CD14-positive monocyte (primary cell): ENCODE results near the gene PUS1. TPM values are rescaled to one million over a fixed set of nuclear protein-coding genes. Genes with fewer than 3 reads are reported as not detected.

Experiments used
- DNase-seq, 3 donors: peaks; one replicate each; pipeline ENCODE4 v3.0.0-alpha.2; 2011 to 2022
- H2AFZ ChIP-seq: 2 replicates; pipeline ENCODE4 v1.6.0; 2012; ENCODE audit warnings: mild to moderate bottlenecking, low read depth, low read length, inconsistent platforms; ENCODE audit not compliant: insufficient read depth, poor library complexity, severe bottlenecking
- H3K27ac ChIP-seq, 2 donors: 1 replicate in 1 of 2; 2 replicates in 1 of 2; pipeline ENCODE4 v1.5.1; 2012 to 2013; ENCODE audit warnings: low read length in 2 of 2, control low read depth in 1 of 2, inconsistent platforms in 1 of 2, low read depth in 1 of 2, mild to moderate bottlenecking in 1 of 2
- H3K27me3 ChIP-seq, 2 donors: one replicate each; pipeline versions ENCODE4 v1.6.0 to v1.6.1; 2011 to 2013; ENCODE audit warnings: low read length in 2 of 2; ENCODE audit not compliant: control insufficient read depth in 2 of 2, insufficient read depth in 2 of 2
- H3K36me3 ChIP-seq, 2 donors: replicated peaks in 1 of 2; 1 replicate in 1 of 2; 2 replicates in 1 of 2; pipeline versions ENCODE4 v1.5.1 to v1.6.1; 2012 to 2013; ENCODE audit warnings: low read length in 2 of 2, control low read depth in 1 of 2, inconsistent platforms in 1 of 2, mild to moderate bottlenecking in 1 of 2; ENCODE audit not compliant: insufficient read depth in 2 of 2, control insufficient read depth in 1 of 2
- H3K4me1 ChIP-seq, 2 donors: 1 replicate in 1 of 2; 2 replicates in 1 of 2; pipeline versions ENCODE4 v1.5.1 to v1.6.1; 2012 to 2013; ENCODE audit warnings: low read length in 2 of 2, control low read depth in 1 of 2, inconsistent platforms in 1 of 2, mild to moderate bottlenecking in 1 of 2, moderate library complexity in 1 of 2; ENCODE audit not compliant: insufficient read depth in 2 of 2, control insufficient read depth in 1 of 2
- H3K4me2 ChIP-seq: replicated peaks from 2 replicates; pipeline ENCODE3; 2012; ENCODE audit warnings: low read length, moderate library complexity, mild to moderate bottlenecking; ENCODE audit not compliant: poor library complexity, severe bottlenecking; ENCODE audit errors: extremely low read depth
- H3K4me3 ChIP-seq, 3 experiments: fragments of 200-600 bp in 1 of 3; sonication (generic) in 1 of 3; replicated peaks in 1 of 3; 1 replicate in 2 of 3; 2 replicates in 1 of 3; pipeline ENCODE4 v1.5.1; 2011 to 2013; ENCODE audit warnings: low read length in 3 of 3, mild to moderate bottlenecking in 3 of 3, control low read depth in 2 of 3, low read depth in 2 of 3, inconsistent platforms in 1 of 3, moderate library complexity in 1 of 3
- H3K79me2 ChIP-seq: 2 replicates; pipeline ENCODE4 v1.6.0; 2012; ENCODE audit warnings: mild to moderate bottlenecking, control low read depth, inconsistent platforms, low read length, moderate library complexity; ENCODE audit not compliant: insufficient read depth
- H3K9ac ChIP-seq: 2 replicates; pipeline ENCODE4 v1.6.0; 2017; ENCODE audit warnings: low read length, mild to moderate bottlenecking; ENCODE audit not compliant: insufficient read depth, poor library complexity, severe bottlenecking
- H3K9me3 ChIP-seq, 2 donors: replicated peaks in 1 of 2; 1 replicate in 1 of 2; 2 replicates in 1 of 2; pipeline versions ENCODE4 v1.5.1 to v1.6.1; 2012 to 2013; ENCODE audit warnings: low read length in 2 of 2, control low read depth in 1 of 2; ENCODE audit not compliant: control insufficient read depth in 1 of 2, insufficient read depth in 1 of 2
- H4K20me1 ChIP-seq: 2 replicates; pipeline ENCODE4 v1.6.0; 2012; ENCODE audit warnings: mild to moderate bottlenecking, low read length, control low read depth, moderate library complexity; ENCODE audit not compliant: insufficient read depth
- H3K27ac Mint-ChIP-seq, 7 donors: one replicate each; pipeline ENCODE4 v1.8.0; 2020; ENCODE audit warnings: mild to moderate bottlenecking in 7 of 7, mixed read lengths in 7 of 7, moderate library complexity in 6 of 7, inconsistent platforms in 2 of 7
- H3K27me3 Mint-ChIP-seq, 3 donors: one replicate each; pipeline ENCODE4 v1.8.0; 2021 to 2022; ENCODE audit warnings: low read depth in 3 of 3, mild to moderate bottlenecking in 3 of 3, mixed read lengths in 3 of 3, moderate library complexity in 3 of 3, inconsistent platforms in 1 of 3
- H3K36me3 Mint-ChIP-seq, 2 donors: one replicate each; pipeline ENCODE4 v1.8.0; 2020; ENCODE audit warnings: mixed read lengths in 2 of 2, inconsistent platforms in 1 of 2, mild to moderate bottlenecking in 1 of 2
- H3K4me1 Mint-ChIP-seq: one replicate; pipeline ENCODE4 v1.8.0; 2020; ENCODE audit warnings: mild to moderate bottlenecking, mixed read lengths
- H3K4me3 Mint-ChIP-seq, 2 donors: one replicate each; pipeline ENCODE4 v1.8.0; 2020; ENCODE audit warnings: mild to moderate bottlenecking in 2 of 2, mixed read lengths in 2 of 2, moderate library complexity in 1 of 2
- H3K9me3 Mint-ChIP-seq, 7 donors: one replicate each; pipeline ENCODE4 v1.8.0; 2020 to 2022; ENCODE audit warnings: mixed read lengths in 7 of 7, mild to moderate bottlenecking in 6 of 7, moderate library complexity in 6 of 7, inconsistent platforms in 2 of 7
- whole genome bisulfite sequencing: methylation state at CpG from one replicate; pipeline ENCODE4 v1.1.5; 2013; ENCODE audit warnings: missing lambda C conversion rate; ENCODE audit not compliant: insufficient coverage; 5-methylcytosine and 5-hydroxymethylcytosine counted together
- intact Hi-C, 2 donors: fragments of 100-400 bp; cut with micrococcal nuclease; formaldehyde crosslinking; loops; one replicate each; pipeline versions ENCODE4 v1.15.0 to v1.15.1; 2023
- polyA plus RNA-seq, 3 donors: library from polyadenylated mRNA; depleted of rRNA in 1 of 3; unstranded in 2 of 3; stranded (reverse) in 1 of 3; fragments of 300-500 nt in 2 of 3; fragments of >200 nt in 1 of 3; fragmentation: Illumina TruSeq in 2 of 3; gene quantifications; 1 replicate in 2 of 3; 2 replicates in 1 of 3; pipeline ENCODE4 v1.2.3, GENCODE V29; 2012 to 2021
- TF ChIP-seq, protein P1 (sequence below): fragments of 200-600 bp; IDR thresholded peaks from one replicate; pipeline ENCODE4 v1.8.0; 2022; ENCODE audit warnings: antibody characterized with exemption, mild to moderate bottlenecking

Gene PUS1
- polyA plus RNA-seq, 3 donors, result 5.1 to 30.9 (median 6.9) TPM

DNA sequence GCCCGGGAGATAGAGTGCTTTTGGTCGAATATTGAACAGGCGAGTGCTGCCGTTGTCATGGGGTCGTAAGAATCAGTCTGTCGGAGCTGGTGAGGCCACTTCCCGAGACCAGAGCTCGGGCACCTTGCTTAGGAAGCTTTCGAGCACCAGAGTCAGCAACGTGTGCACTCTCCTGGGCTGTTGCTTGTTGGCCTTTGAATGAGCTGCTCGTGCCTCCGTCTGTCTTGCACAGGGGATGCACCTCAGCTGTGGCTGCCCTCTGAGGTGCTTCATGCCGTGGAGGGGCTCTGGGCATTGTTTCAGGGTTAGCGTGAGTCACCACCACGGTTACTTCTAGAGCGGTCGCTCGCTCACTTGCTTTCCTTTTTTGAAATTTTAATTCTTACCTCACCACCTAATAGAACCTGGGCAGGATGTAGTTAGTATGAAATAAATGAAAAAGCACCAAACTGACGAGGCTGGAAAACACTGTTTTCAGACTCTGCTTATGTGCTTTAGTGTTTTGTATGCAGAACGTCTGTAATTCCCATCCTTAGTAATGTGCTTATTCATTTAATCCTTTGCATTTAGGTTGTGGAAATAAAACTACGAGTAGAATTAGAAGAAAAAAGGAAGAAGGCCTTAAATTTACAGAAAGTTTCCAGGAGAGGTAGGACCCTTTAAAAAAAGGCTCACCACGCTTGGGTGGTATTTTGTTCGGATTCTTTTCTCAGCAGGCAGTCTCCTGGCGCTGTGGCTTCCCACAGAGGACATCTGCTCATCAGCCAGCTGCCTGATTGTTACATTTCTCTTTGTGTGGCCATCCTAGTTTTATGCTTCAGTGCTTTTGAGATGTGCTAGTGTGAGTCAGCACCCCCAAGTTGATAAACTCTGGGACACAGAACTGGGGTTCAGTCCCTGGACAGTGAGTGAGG is 61.2 kb downstream of the PUS1 start:
- Histone ChIP-seq H3K4me1 (peaks cover 17 to 18% of the 10 kb centered on the region in 2 donors), H4K20me1 (no peaks in the 10 kb centered on the region), H3K79me2 (no peaks in the 10 kb centered on the region), H3K9ac (no peak overlapping the region), H3K36me3 (peaks cover 70 to 92% of the 10 kb centered on the region in 2 donors), H3K27me3 (no peaks in the 10 kb centered on the region), H2AFZ (no peak overlapping the region), H3K27ac (peak overlapping the region in 1 of 2 donors; percentile 14), H3K4me3 (no peak overlapping the region), H3K4me2 (no peak overlapping the region), H3K9me3 (no peaks in the 10 kb centered on the region)
- peaks cover 83 to 84% of the 10 kb centered on the region in 2 donors for H3K36me3 Mint-ChIP-seq
- WGBS, result 96% methylated on average over 16 of the region's 24 CpGs
- TF ChIP-seq, protein P1, sequence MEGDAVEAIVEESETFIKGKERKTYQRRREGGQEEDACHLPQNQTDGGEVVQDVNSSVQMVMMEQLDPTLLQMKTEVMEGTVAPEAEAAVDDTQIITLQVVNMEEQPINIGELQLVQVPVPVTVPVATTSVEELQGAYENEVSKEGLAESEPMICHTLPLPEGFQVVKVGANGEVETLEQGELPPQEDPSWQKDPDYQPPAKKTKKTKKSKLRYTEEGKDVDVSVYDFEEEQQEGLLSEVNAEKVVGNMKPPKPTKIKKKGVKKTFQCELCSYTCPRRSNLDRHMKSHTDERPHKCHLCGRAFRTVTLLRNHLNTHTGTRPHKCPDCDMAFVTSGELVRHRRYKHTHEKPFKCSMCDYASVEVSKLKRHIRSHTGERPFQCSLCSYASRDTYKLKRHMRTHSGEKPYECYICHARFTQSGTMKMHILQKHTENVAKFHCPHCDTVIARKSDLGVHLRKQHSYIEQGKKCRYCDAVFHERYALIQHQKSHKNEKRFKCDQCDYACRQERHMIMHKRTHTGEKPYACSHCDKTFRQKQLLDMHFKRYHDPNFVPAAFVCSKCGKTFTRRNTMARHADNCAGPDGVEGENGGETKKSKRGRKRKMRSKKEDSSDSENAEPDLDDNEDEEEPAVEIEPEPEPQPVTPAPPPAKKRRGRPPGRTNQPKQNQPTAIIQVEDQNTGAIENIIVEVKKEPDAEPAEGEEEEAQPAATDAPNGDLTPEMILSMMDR, result no peak
- H3K4me3 Mint-ChIP-seq, result no peak overlapping the region
- peaks cover 0 to 2% (median 0%) of the 10 kb centered on the region in 7 donors for H3K9me3 Mint-ChIP-seq
- H3K27ac Mint-ChIP-seq, result peak overlapping the region in 2 of 7 donors; percentile 16 to 62
- H3K4me1 Mint-ChIP-seq, result peaks cover 16% of the 10 kb centered on the region
- intact Hi-C loops, result no loop called here
- no peak for DNase-seq
- peaks cover 0 to 4% (median 0%) of the 10 kb centered on the region in 3 donors for H3K27me3 Mint-ChIP-seq

- H3K4me2 ChIP-seq, result no peak overlapping the region
- H3K27me3 ChIP-seq, result no peaks in the 10 kb centered on the region
- peaks cover 72 to 98% of the 10 kb centered on the region in 2 donors for H3K36me3 ChIP-seq
- H3K9me3 Mint-ChIP-seq, result peaks cover 0 to 2% (median 0%) of the 10 kb centered on the region in 7 donors
- H3K4me1 ChIP-seq, result peaks cover 12 to 13% of the 10 kb centered on the region in 2 donors
- H3K79me2 ChIP-seq, result no peaks in the 10 kb centered on the region
- H3K27ac Mint-ChIP-seq, result no peak overlapping the region
- H3K9ac ChIP-seq, result no peak overlapping the region
- peaks cover 0 to 4% (median 0%) of the 10 kb centered on the region in 3 donors for H3K27me3 Mint-ChIP-seq
- H3K9me3 ChIP-seq, result no peaks in the 10 kb centered on the region
- H4K20me1 ChIP-seq, result no peaks in the 10 kb centered on the region
- peaks cover 84 to 85% of the 10 kb centered on the region in 2 donors for H3K36me3 Mint-ChIP-seq
- DNase-seq, result no peak
- H3K4me1 Mint-ChIP-seq, result peaks cover 13% of the 10 kb centered on the region
- H3K4me3 ChIP-seq, result no peak overlapping the region
- intact Hi-C loops, result no loop called here
- 95% methylated on average over 9 of the region's 9 CpGs for WGBS
- TF ChIP-seq, protein P1, result no peak
- H2AFZ ChIP-seq, result no peak overlapping the region
- H3K4me3 Mint-ChIP-seq, result no peak overlapping the region
- H3K27ac ChIP-seq, result peak overlapping the region in 1 of 2 donors; percentile 14
These were observed 61.9 kb downstream of the PUS1 start for GRCh38 chr12:131990980-131991305.
